WTC11 (cell line): ENCODE results near the gene PCK2. TPM values are rescaled to one million over a fixed set of nuclear protein-coding genes. Genes with fewer than 3 reads are reported as not detected.

Experiments
- ATAC-seq: fragments of 200-7000 bp; cut with Tn5 transposase; 2 replicates; pipeline ENCODE4 v1.10.0; 2021; ENCODE audit warnings: mild to moderate bottlenecking, moderate library complexity
- CTCF ChIA-PET: fragments of 300-600 bp; sonication (Branson Sonifier 250); formaldehyde crosslinking; loops from one replicate; lab custom pipeline; 2021; ENCODE audit warnings: antibody characterized with exemption; lab: Charles Lee
- POLR2A ChIA-PET: fragments of 350-600 bp; sonication (Branson Sonifier 250); formaldehyde crosslinking; loops from one replicate; lab custom pipeline; 2021; ENCODE audit warnings: antibody characterized with exemption; lab: Charles Lee
- DNase-seq: peaks from one replicate; pipeline ENCODE4 v3.0.0; 2021; ENCODE audit warnings: low spot score
- H3K27ac Mint-ChIP-seq: 2 replicates; pipeline ENCODE4 v1.8.0; 2021; ENCODE audit warnings: mixed read lengths
- H3K27me3 Mint-ChIP-seq: 2 replicates; pipeline ENCODE4 v1.8.0; 2021; ENCODE audit warnings: low read depth, mild to moderate bottlenecking, moderate library complexity, mixed read lengths
- H3K36me3 Mint-ChIP-seq: 2 replicates; pipeline ENCODE4 v1.8.0; 2021; ENCODE audit warnings: mixed read lengths
- H3K4me1 Mint-ChIP-seq: 2 replicates; pipeline ENCODE4 v1.8.0; 2022; ENCODE audit warnings: mixed read lengths
- H3K4me3 Mint-ChIP-seq: 2 replicates; pipeline ENCODE4 v1.8.0; 2021; ENCODE audit warnings: mild to moderate bottlenecking, moderate library complexity, mixed read lengths
- H3K9me3 Mint-ChIP-seq: 2 replicates; pipeline ENCODE4 v1.8.0; 2021; ENCODE audit warnings: mixed read lengths
- ARID4B ChIP-seq: sonication (generic); formaldehyde crosslinking; IDR thresholded peaks from 2 replicates; pipeline ENCODE4 v1.8.0; 2023; ENCODE audit warnings: missing genetic modification reagents, mild to moderate bottlenecking, borderline replicate concordance
- E2F4 ChIP-seq: sonication (generic); formaldehyde crosslinking; IDR thresholded peaks from 2 replicates; pipeline ENCODE4 v1.8.1; 2022; ENCODE audit warnings: low read depth, mild to moderate bottlenecking, moderate library complexity, missing genetic modification reagents, borderline replicate concordance
- E2F5 ChIP-seq: sonication (generic); formaldehyde crosslinking; IDR thresholded peaks from 2 replicates; pipeline ENCODE4 v1.8.1; 2022; ENCODE audit warnings: mild to moderate bottlenecking, moderate library complexity, missing genetic modification reagents
- EMX1 ChIP-seq: fragments of 250-450 bp; sonication (Bioruptor Pico); IDR thresholded peaks from 2 replicates; pipeline ENCODE4 v1.8.0; 2021; ENCODE audit warnings: mild to moderate bottlenecking
- FOXP1 ChIP-seq: sonication (generic); formaldehyde crosslinking; IDR thresholded peaks from 2 replicates; pipeline ENCODE4 v1.8.0; 2022; ENCODE audit warnings: missing genetic modification reagents, mild to moderate bottlenecking, moderate library complexity, borderline replicate concordance
- GABPB1 ChIP-seq: sonication (generic); formaldehyde crosslinking; IDR thresholded peaks from 2 replicates; pipeline ENCODE4 v1.8.1; 2023; ENCODE audit warnings: mild to moderate bottlenecking, missing genetic modification reagents
- GRHL2 ChIP-seq: fragments of 250-450 bp; sonication (Bioruptor Pico); IDR thresholded peaks from 2 replicates; pipeline ENCODE4 v1.8.0; 2022; ENCODE audit warnings: mild to moderate bottlenecking, moderate library complexity; ENCODE audit not compliant: insufficient replicate concordance, severe bottlenecking
- MXD4 ChIP-seq: fragments of 250-450 bp; sonication (Bioruptor Pico); IDR thresholded peaks from 2 replicates; pipeline ENCODE4 v1.8.0; 2021; ENCODE audit warnings: mild to moderate bottlenecking, moderate library complexity, borderline replicate concordance
- TEAD1 ChIP-seq: sonication (generic); formaldehyde crosslinking; IDR thresholded peaks from 2 replicates; pipeline ENCODE4 v1.8.0; 2022; ENCODE audit warnings: mild to moderate bottlenecking, missing genetic modification reagents
- USF1 ChIP-seq: sonication (generic); formaldehyde crosslinking; IDR thresholded peaks from 2 replicates; pipeline ENCODE4 v1.8.0; 2022; ENCODE audit warnings: mild to moderate bottlenecking, missing genetic modification reagents
- ZMAT4 ChIP-seq: fragments of 250-450 bp; sonication (Bioruptor Pico); IDR thresholded peaks from 2 replicates; pipeline ENCODE4 v1.9.0; 2021; ENCODE audit warnings: mild to moderate bottlenecking
- ZNF512 ChIP-seq: sonication (generic); formaldehyde crosslinking; IDR thresholded peaks from 2 replicates; pipeline ENCODE4 v1.8.1; 2022; ENCODE audit warnings: missing genetic modification reagents, borderline replicate concordance
- ZNF532 ChIP-seq: fragments of 250-450 bp; sonication (Bioruptor Pico); IDR thresholded peaks from 2 replicates; pipeline ENCODE4 v1.9.0; 2021; ENCODE audit warnings: mild to moderate bottlenecking, borderline replicate concordance
- total RNA-seq: library from RNA; stranded (reverse); gene quantifications from 3 replicates; pipeline ENCODE4 v1.2.3, GENCODE V29; 2021

PCK2 gene
- total RNA-seq, 1 experiment from 2014 or later = 67.0 TPM

- no peak for TF ChIP-seq ZNF532
- no peak for TF ChIP-seq E2F5 (CRISPR knock-in tag)
- TF ChIP-seq FOXP1 (CRISPR knock-in tag) = no peak
- TF ChIP-seq ZNF512 (CRISPR knock-in tag) = no peak
Observed at GRCh38 chr14:24117179-24117578, 23.1 kb downstream of the PCK2 start (continued).

- TF ChIP-seq TEAD1 (CRISPR knock-in tag) (no peak), ARID4B (CRISPR knock-in tag) (no peak), ZMAT4 (CRISPR knock-in tag) (no peak), EMX1 (CRISPR knock-in tag) (no peak), MXD4 (CRISPR knock-in tag) (no peak), GABPB1 (CRISPR knock-in tag) (no peak), GRHL2 (CRISPR knock-in tag) (no peak), USF1 (CRISPR knock-in tag) (no peak), E2F4 (CRISPR knock-in tag) (no peak)
- no peaks in the 10 kb centered on the region for H3K9me3 Mint-ChIP-seq
- peaks cover 55% of the 10 kb centered on the region for H3K36me3 Mint-ChIP-seq
- no peak for ATAC-seq
- CTCF ChIA-PET = interaction anchor here (2.0 kb wide), 1 partner anchor 11 kb away, joined by 7 read pairs; no protein-coding TSS in a partner anchor
- no peak for DNase-seq
- H3K4me3 Mint-ChIP-seq = no peak overlapping the region
- peaks cover 17% of the 10 kb centered on the region for H3K4me1 Mint-ChIP-seq
- H3K27ac Mint-ChIP-seq = no peak overlapping the region
- POLR2A ChIA-PET = interaction anchor here (1.0 kb wide), 1 partner anchor 22 kb away, joined by 3 read pairs; the partner anchor contains the start of gene EMC9
- H3K27me3 Mint-ChIP-seq = peaks cover 4% of the 10 kb centered on the region; the same call in 1 of the 2 replicates
Observed at GRCh38 chr14:24119691-24120090, 25.6 kb downstream of the PCK2 start.
